SK-N-MC (cell line): ENCODE data around the gene H6PD.

Experiments used
- DNase-seq: peaks from one replicate; pipeline ENCODE4 v3.0.0-alpha.2; 2011; ENCODE audit warnings: low read depth, low spot score
- H3K27ac ChIP-seq: fragments of 200-600 bp; sonication (generic); 2 replicates; pipeline ENCODE4 v1.5.1; 2016; ENCODE audit warnings: mixed run types
- H3K36me3 ChIP-seq: fragments of 200-600 bp; sonication (generic); 2 replicates; pipeline ENCODE4 v1.6.1; 2017; ENCODE audit warnings: antibody characterized with exemption, low read length, mixed read lengths; ENCODE audit not compliant: insufficient read depth
- H3K4me3 ChIP-seq: fragments of 200-600 bp; sonication (generic); 2 replicates; pipeline ENCODE4 v1.5.1; 2016
- H3K9ac ChIP-seq: fragments of 200-600 bp; sonication (generic); 2 replicates; pipeline ENCODE4 v1.8.0; 2017; ENCODE audit warnings: mixed run types, mixed read lengths; ENCODE audit not compliant: insufficient read length
- H3K9me3 ChIP-seq: fragments of 200-600 bp; sonication (generic); 2 replicates; pipeline ENCODE4 v1.6.1; 2017; ENCODE audit warnings: low read depth, mild to moderate bottlenecking, antibody characterized with exemption, low read length, moderate library complexity, mixed read lengths
- EZH2 ChIP-seq: fragments of 200-600 bp; sonication (generic); IDR thresholded peaks from one replicate; pipeline ENCODE4 v1.6.1; 2017; ENCODE audit warnings: antibody characterized with exemption
- FOXP2 ChIP-seq: optimal IDR thresholded peaks from 2 replicates; pipeline ENCODE3; 2011; ENCODE audit warnings: mild to moderate bottlenecking, moderate library complexity; ENCODE audit not compliant: insufficient read depth; ENCODE audit errors: extremely low read length, control extremely low read depth
- POLR2AphosphoS5 ChIP-seq: IDR thresholded peaks from 2 replicates; pipeline ENCODE4 v1.6.1; 2012; ENCODE audit warnings: mild to moderate bottlenecking, low read depth, low read length, borderline replicate concordance

Gene H6PD

DNA sequence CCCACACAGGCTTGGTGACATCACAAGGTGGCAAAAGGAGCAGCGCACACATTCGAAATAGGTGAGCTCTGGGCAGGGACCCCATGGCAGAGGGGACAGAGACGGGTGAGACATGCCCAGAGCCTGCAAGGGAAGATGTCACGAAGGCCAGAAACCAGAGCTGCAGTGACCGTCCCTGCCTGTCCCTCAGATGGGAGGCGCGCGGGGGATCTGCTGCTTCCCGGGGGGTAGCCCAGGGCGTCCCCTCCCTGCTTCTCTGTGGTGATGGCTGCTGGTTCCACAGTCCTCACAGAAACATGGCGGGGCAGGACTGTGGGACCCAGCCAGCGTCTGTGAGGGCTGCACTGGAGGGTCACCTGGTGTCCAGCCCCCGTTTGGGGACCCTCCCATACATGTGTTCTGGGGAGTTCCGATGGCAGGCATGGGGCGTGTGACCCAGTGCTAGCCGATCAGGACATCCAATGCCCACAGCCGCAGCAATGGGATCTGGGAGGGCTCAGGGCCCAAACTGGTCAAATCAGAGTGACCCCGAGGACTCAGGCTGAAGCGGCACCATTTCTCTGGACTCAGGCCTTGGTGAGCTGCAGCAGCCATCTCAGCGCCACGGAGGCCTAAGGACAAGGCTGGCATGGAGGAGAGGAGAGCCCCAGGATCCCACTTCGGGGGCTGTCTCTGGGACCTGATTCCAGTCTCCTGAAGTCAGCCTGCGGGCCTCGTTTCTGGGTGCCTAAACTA lies 37.5 kb downstream of the H6PD start:
- H3K9ac ChIP-seq: no peak overlapping the region

DNA sequence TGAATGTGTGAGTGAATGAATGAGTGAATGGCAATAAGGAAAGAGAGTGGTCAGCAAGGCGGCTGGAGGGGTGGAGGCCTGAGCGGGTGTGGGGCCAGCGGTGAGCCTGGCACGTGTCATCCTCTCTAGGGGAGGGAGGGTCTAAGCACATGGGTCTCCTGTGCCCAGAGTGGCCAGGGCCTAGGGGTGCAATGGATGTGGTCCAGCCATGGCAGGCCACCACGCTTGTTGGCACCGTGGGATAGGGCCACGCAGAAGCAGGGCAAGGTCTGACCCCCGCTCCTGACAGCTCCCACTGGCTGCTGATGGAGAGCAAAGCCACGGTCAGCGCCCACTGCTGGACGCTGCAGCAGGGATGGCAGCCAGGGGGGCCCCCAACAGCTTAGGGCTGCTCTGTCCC lies 38.6 kb downstream of the H6PD start:
- no peaks in the 10 kb centered on the region for H3K9me3 ChIP-seq
- no peak for TF ChIP-seq POLR2AphosphoS5
- no peak for TF ChIP-seq EZH2
- no peak for TF ChIP-seq FOXP2
- no peaks in the 10 kb centered on the region for H3K36me3 ChIP-seq
- no peak overlapping the region for H3K27ac ChIP-seq
- no peak for DNase-seq
- no peak overlapping the region for H3K4me3 ChIP-seq
- no peak overlapping the region for H3K9ac ChIP-seq

More for the DNA sequence above, 37.5 kb downstream of the H6PD start:
- Histone ChIP-seq H3K27ac (no peak overlapping the region), H3K9me3 (no peaks in the 10 kb centered on the region), H3K36me3 (no peaks in the 10 kb centered on the region), H3K4me3 (no peak overlapping the region)
- TF ChIP-seq POLR2AphosphoS5 (no peak), FOXP2 (no peak), EZH2 (no peak)
- no peak for DNase-seq

DNA sequence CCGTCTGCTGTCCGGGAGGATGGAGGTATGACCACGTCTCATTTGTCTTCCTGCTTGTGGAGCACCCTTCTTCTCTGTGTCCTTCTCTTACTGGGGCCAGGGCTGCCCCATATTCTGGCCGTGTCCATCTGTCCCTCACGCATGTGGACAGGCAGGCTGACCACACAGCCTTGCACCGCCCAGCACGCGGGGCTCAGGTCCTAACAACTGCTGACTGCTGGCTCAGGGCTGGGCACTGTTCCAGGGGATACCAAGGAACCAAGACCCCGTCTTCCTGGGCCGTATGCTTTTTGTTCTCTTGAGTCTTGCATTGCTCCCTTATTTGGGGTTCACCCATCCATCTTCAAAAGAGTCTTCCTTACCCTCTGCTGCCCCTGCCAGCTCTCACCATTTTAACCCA lies 40.6 kb downstream of the H6PD start:
- Histone ChIP-seq H3K9me3 (no peaks in the 10 kb centered on the region), H3K4me3 (no peak overlapping the region), H3K9ac (no peak overlapping the region), H3K36me3 (no peaks in the 10 kb centered on the region), H3K27ac (no peak overlapping the region)
- TF ChIP-seq POLR2AphosphoS5: no peak
- TF ChIP-seq FOXP2: no peak
- no peak for DNase-seq

- no peak overlapping the region for H3K4me3 ChIP-seq
- no peak overlapping the region for H3K9ac ChIP-seq
- H3K27ac ChIP-seq: no peak overlapping the region
- DNase-seq: no peak
- H3K9me3 ChIP-seq: no peaks in the 10 kb centered on the region
- no peaks in the 10 kb centered on the region for H3K36me3 ChIP-seq
- TF ChIP-seq POLR2AphosphoS5 (no peak), EZH2 (no peak), FOXP2 (no peak)
These were observed 41.0 kb downstream of the H6PD start for GRCh38 chr1:9275567-9276034.

GRCh38 chr1:9278116-9278515 lies 43.5 kb downstream of the H6PD start:
- no peaks in the 10 kb centered on the region for H3K36me3 ChIP-seq
- no peak overlapping the region for H3K9ac ChIP-seq
- no peak for TF ChIP-seq EZH2
- no peak overlapping the region for H3K27ac ChIP-seq
- no peak overlapping the region for H3K4me3 ChIP-seq
- no peaks in the 10 kb centered on the region for H3K9me3 ChIP-seq
- DNase-seq: no peak

- no peak overlapping the region for H3K9ac ChIP-seq
- no peak overlapping the region for H3K27ac ChIP-seq
- TF ChIP-seq EZH2 (no peak), FOXP2 (no peak), POLR2AphosphoS5 (no peak)
- no peaks in the 10 kb centered on the region for H3K9me3 ChIP-seq
- no peak overlapping the region for H3K4me3 ChIP-seq
- H3K36me3 ChIP-seq: no peaks in the 10 kb centered on the region
- DNase-seq: no peak
These were observed 44.1 kb downstream of the H6PD start for GRCh38 chr1:9278585-9279153.

- Histone ChIP-seq H3K9me3 (no peaks in the 10 kb centered on the region), H3K4me3 (no peak overlapping the region), H3K27ac (no peak overlapping the region), H3K9ac (no peak overlapping the region), H3K36me3 (no peaks in the 10 kb centered on the region)
- no peak for DNase-seq
- no peak for TF ChIP-seq POLR2AphosphoS5
- no peak for TF ChIP-seq FOXP2
- TF ChIP-seq EZH2: no peak
These were observed 44.7 kb downstream of the H6PD start for GRCh38 chr1:9279172-9279840.

DNA sequence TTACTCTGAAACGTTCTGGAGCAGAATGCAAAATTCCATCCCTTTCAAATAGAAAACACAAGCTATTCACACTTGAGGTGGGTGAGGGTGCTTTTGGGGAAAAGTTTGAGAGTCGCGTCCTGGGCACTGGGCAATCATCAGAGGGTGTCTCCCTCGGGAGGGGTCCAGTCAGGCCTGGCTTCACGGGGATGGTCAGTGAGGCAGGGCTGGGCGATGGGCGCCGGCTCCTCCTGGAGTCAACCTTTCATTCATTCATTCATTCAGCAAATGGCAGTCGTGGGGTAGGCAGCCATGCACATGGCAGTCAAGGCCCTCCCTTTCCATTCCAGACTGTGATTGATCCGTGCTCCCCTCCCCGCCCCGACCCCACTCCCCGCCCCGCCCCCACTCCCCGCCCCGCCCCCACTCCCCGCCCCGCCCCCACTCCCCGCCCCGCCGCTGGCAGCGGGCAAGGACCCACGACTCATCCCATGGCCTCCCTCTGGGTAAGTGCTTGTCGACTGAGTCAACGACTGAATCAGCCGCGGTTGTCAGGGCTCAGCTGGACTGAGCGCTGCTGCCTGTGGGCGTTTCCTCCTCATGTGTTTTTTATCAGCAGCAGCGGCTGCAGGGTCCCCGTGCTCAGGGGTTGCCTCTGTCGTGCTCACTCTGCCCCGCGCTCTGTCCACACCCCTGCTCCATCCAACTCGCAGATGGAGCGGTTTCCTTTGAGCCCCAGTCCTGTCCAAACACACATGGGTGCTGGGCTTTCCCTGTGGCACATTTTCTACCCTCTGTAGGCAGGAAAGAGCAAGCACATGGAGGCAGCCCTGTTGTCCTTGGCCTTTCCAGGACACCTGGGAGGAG lies 45.7 kb downstream of the H6PD start:
- Histone ChIP-seq H3K36me3 (no peaks in the 10 kb centered on the region), H3K27ac (no peak overlapping the region), H3K4me3 (no peak overlapping the region), H3K9ac (no peak overlapping the region), H3K9me3 (no peaks in the 10 kb centered on the region)
- DNase-seq: no peak
- TF ChIP-seq POLR2AphosphoS5 (no peak), FOXP2 (no peak), EZH2 (no peak)
